CD4-positive, alpha-beta T cell treated with Interleukin-6 at 100 ng/mL for 8 hours (primary cell): ENCODE data around the gene SLC34A1.
A peak's percentile ranks its signal among the peaks of the same experiment; 100 is the strongest.
"Not testable (repeated sequence)": the region's sequence is repeated elsewhere in the genome, so short reads cannot be mapped to it uniquely, and the experiment has no call there.

ENCODE experiments used
- DNase-seq: peaks from one replicate; pipeline ENCODE4 v3.0.0-alpha.2; 2020; ENCODE audit warnings: mixed read lengths, low spot score

The SLC34A1 gene, protein sequence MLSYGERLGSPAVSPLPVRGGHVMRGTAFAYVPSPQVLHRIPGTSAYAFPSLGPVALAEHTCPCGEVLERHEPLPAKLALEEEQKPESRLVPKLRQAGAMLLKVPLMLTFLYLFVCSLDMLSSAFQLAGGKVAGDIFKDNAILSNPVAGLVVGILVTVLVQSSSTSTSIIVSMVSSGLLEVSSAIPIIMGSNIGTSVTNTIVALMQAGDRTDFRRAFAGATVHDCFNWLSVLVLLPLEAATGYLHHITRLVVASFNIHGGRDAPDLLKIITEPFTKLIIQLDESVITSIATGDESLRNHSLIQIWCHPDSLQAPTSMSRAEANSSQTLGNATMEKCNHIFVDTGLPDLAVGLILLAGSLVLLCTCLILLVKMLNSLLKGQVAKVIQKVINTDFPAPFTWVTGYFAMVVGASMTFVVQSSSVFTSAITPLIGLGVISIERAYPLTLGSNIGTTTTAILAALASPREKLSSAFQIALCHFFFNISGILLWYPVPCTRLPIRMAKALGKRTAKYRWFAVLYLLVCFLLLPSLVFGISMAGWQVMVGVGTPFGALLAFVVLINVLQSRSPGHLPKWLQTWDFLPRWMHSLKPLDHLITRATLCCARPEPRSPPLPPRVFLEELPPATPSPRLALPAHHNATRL

GRCh38 chr5:177384134-177384533 lies at the start of gene SLC34A1:
Gene SLC34A1 (plus strand): TSS chr5:177384434. CDS start chr5:177385742, 1,308 bp downstream.
- no peak for DNase-seq

- no peak for DNase-seq
Measured at GRCh38 chr5:177334781-177335700, 49.2 kb upstream of the SLC34A1 start.

DNA sequence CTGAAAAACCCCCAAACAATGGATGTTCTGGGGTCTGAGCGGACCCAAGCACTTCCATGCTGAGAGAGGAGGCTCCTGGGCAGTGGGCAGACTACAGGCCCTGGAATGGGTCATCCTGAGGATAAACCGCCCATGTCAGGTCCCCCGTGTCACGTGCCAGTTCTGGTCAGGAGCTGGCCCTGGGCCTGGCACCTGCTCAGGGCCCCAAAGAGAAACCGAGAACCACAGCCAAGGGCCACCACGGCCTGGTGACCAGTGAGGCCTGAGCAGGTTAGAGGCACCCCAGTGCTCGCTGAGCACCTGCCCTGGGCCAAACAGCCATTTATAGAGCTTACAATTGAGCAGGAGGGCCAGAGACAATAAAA lies 48.6 kb upstream of the SLC34A1 start:
- DNase-seq, result no peak

GRCh38 chr5:177336112-177336511 lies 48.1 kb upstream of the SLC34A1 start:
- DNase-seq, result no peak

DNA sequence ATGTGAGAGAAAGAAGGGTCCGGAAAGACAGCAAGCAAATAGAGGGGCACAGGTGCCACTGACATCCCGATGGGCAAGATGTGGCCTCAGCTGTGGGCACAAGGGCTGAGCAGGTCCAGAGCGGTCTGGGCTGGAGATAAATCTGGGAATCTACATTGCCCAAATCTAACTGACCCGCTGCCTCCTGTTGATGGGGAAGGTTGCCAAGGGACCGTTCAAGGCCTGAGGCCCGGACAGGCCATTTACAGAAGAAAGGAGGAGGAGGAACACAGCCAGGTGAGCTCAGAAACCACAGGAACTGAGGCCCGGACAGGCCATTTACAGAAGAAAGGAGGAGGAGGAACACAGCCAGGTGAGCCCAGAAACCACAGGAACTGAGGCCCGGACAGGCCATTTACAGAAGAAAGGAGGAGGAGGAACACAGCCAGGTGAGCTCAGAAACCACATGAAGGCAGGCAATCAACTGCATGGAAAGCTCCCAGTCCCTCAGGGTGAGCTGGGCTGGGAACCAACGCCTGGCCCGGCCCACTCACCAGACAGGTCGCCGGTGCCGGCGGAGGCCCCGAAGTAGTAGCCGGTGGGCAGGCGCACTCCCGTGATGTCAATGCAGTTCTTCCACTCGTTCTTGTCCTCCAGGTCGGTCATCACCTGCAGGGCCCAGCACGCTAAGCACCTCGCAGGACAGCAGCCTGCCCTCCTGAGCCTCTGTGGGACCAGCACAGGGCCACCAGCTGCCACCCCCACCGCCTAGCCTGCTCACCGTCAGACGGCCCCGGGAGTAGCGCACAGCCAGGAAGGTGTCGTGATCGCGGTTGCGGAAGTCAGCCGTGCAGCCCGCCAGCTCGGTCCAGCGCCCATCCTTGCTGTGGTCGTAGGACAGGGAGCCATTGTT lies 47.4 kb upstream of the SLC34A1 start:
- DNase-seq, result no peak

- no peak for DNase-seq
Measured at GRCh38 chr5:177338251-177339106, 45.8 kb upstream of the SLC34A1 start.

DNA sequence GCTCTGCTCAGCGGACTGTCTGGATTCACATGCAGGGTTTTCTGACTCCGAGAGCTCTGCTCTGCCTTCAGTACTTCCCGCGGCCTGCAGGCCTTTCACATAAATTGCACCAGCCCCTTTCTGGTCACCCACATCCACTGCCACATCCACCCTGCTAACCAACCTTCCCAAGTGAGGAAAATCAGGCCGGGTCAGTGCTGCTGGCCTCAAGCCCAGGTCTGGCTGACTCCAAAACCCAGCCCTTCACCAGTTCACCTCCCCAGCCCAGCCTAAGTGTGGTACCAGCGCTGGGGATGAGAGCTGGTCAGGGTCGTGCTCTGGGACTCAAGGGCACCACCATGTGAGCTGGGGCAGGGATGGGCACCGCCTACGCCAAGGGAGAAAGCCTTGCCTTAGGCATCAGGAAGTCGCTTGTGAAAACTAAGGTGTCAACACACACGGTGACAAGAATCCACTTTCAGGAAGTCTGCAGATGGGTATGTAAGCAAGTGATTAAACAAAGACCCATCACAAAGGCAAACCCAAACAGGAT lies 45.1 kb upstream of the SLC34A1 start:
- no peak for DNase-seq

GRCh38 chr5:177343000-177343399 lies 41.2 kb upstream of the SLC34A1 start:
- DNase-seq, result not testable (repeated sequence)

GRCh38 chr5:177343777-177344176 lies 40.5 kb upstream of the SLC34A1 start:
- no peak for DNase-seq

GRCh38 chr5:177344891-177345290 lies 39.3 kb upstream of the SLC34A1 start:
- DNase-seq, result no peak

DNA sequence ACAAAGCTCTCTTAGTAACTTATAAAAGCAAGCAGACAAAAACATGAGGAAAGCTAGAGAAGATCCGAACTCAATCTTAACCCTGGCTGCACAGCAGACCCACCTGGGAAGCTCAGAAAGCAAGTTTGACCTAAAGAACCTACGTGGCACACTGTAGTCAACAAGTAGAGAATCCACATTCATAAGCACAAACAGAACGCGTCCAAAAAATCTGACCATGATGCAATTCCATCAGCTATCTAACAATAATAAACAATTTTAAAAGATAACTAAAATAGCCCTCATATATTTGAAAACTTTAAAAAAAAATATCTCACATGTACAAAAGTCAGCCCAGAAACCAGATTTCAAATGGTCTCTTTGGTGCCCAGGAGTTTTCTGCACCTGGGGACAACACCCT lies 37.4 kb upstream of the SLC34A1 start:
- no peak for DNase-seq

- no peak for DNase-seq
Measured at GRCh38 chr5:177347699-177348098, 36.5 kb upstream of the SLC34A1 start.

GRCh38 chr5:177349362-177349647 lies 34.9 kb upstream of the SLC34A1 start:
- no peak for DNase-seq

- no peak for DNase-seq
Measured at GRCh38 chr5:177349762-177350161, 34.5 kb upstream of the SLC34A1 start.

DNA sequence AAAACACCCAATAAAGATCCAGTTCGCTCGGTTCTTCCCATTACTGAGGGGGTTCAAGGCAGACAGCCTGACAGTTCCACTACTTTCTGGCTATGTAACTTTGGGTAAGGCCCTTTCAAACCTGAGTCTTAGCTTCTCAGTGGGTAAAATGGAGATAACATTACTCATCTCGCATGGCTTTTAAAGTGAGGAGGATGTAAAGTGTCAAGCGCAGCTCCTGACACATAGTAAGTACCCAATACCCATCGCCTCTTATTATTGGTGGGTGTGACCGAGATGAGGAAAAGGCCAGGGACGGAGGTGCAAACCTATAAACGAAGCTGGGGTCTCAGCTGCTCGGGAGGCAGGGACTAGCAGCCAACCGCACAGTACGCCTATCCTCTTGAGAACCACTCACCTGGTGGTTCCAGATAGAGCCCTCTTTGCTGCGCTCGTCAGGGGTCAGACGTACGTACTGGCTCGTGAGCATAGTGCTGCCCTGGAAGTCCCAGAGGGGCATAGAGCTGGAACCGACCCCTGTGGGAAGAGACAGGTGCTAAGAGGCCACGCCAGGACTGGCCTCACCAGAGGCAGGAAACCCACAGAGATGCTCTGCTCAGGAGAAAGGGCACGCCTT lies 33.4 kb upstream of the SLC34A1 start:
- no peak for DNase-seq

DNA sequence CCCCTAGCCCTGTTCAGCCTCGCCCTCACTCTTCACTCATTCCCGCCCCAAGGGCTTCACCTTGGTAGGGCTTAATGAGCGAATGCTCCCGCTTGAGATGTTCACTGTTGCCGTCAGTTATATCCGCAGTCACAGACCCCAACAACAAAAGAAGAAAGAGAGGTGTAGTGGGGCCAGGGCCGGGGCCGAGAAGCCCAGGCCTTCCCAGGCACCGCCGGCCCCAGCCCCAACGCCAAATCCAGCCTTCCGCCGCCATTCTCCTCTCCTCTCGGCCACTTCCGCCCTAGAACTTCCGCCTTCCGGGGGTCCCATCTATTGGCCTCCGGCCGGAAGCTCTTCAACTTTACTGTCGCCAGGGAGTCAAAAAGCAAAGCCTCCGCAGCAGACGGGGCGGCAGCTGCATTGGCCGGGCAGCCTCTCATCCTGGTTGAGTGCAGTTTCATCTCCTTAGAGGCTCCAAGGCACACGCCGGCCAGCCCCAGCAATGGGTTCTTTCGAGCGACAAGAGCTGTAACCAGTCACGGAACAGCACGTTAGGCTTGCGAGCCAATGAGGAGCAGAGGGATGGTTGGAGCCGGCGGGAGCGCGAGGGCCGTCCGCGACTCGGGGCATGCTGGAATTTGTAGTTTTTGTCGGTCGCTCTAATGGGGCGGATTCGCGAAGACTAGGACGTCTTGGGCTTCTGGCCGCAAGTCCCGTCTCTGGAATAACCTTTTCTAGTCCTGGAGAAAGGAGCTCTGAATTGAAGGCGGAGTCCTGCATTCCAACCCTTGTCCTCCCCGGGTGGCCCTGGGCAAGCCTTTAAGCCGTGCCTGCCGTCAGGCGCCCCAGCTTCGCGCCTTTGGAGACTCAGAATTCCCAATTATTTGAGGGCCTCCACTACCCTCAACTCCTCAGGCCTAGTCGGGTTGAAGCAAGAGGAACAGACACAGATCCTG lies 32.6 kb upstream of the SLC34A1 start, which contains the start of gene LMAN2:
Gene LMAN2 (minus strand): TSS at position 277 of the 938 bp plus-strand sequence. CDS start 21 bp downstream, at position 256.
- peak; percentile 91 for DNase-seq

DNA sequence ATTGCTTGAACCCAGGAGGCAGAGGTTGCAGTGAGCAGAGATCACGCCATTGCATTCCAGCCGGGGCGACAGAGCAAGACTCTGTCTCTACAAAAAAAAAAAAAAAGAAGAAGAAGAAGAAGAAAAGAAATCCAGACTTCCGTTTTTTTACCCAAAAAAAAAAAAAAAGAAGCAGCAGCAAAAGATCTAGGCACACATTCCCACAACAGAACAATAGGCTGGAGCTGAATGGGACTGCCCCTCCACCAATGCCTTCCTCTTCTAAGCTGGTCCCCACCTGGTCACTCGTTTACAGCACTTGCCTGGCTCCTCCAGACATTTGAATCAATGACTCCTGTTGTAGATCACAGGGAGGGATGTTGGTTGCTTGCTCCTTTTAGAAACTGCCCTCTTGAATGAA lies 31.1 kb upstream of the SLC34A1 start:
- no peak for DNase-seq

DNA sequence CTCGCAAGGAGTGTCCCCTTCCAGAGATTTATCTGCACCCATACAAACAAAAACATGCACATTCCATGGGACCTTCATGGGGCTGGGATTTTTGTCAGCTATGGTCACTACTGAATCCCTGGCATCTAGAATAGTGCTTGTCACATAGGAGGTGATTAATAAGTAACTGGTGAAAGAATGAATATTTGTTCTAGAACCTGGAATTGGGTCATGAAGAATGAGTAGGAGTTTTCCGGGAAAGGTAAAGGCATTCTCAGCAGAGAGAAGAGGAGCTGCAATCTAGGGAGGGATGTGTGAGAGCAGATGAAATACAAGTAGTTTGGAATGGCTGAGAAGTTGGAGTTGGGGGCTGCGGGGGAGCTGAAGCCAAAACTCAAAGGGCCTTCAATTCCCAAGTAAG lies 30.0 kb upstream of the SLC34A1 start:
- no peak for DNase-seq

DNA sequence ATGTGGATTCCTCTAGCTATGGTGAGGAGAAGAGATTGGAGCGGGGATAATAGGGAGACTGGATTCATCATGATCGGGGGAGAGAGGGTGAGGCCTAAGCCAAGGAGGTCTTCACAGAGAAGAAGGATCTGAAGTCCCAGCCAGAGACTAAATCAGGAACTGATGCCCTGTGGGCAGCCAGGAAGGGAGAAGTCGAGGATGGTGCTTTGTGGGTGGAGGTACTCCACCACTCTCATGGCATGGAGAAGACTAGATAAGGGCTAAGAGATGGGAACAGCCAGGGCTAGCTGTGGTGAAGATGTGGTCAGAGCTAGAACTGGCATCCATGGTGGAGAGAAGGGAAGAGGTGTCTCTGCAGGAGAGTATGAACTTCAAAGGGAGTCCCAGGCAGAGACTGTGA lies 29.5 kb upstream of the SLC34A1 start:
- no peak for DNase-seq
